HG03520 (cell line): ENCODE results near the gene FBXL19.

Experiments
- ATAC-seq: cut with Tn5 transposase; IDR thresholded peaks from one replicate; pipeline ENCODE4 v1.9.1; 2021; ENCODE audit warnings: mild to moderate bottlenecking, moderate library complexity; ENCODE audit not compliant: unreplicated experiment

Gene FBXL19

DNA sequence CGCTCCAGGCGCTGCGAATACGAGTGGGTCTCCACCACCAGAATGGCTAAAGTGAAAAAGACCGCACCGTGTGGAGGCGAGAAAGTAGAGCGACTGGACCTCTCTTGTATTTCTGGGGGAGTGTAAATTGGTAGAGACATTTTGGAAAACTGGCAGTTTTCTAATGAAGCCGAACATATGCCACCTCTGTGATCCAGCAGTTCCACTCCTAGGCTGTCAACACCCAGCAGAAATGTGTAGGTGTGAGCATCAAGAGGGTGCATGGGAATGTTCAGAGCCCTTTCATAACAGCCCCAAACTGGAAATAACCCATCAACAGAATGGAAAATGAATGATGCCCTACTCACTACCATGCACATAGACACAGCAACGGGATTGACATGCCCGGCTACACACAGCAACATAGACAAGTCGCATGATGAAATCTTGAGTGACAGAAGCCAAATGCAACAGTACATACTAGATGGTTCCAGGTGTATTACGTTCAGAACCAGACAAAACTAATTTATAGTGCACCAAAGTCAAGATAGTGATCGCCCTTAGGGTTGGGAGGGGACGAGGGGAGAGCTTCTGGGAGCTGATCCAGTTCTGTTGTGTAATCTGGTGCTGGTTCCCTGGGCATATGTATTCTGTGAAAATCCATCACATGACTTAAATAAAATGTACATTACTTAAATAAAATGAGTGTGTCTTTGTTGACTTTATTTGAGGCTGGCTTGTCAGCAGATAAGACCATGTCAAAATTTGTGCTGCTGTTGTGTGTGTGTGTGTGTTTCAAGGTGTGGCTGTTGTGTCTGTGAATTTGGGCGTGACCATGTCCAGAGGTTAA, 28.6 kb upstream of the FBXL19 start:
- ATAC-seq, result no peak

DNA sequence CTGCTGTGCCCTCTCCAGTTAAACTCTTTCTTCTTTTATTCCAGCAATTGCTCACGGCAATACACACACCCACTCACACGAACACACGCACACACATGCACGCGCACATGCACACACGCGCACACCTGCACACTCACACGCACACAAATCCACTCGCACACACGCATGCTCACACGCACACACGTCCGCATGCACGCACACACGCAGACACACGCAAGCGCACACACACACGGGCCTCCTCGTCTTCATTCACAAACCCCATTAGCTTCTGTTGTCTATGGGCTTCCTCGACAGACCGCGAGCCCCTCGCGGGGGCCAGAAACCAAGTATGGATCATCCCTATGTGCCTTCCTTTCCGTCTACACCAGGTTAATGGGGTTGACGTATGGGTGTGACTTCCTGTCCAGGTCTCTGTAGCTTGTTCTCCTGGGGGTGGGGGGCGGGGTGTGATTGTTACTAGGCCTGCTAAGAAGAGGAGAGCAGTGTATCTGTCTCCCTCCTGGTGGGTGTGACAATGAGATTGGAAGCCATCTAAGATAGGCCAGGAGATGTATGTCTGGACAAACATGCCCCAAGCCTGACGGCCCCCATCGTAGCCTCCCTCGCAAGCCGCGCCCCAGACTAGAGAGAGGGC, 27.6 kb upstream of the FBXL19 start:
- ATAC-seq, result no peak

DNA sequence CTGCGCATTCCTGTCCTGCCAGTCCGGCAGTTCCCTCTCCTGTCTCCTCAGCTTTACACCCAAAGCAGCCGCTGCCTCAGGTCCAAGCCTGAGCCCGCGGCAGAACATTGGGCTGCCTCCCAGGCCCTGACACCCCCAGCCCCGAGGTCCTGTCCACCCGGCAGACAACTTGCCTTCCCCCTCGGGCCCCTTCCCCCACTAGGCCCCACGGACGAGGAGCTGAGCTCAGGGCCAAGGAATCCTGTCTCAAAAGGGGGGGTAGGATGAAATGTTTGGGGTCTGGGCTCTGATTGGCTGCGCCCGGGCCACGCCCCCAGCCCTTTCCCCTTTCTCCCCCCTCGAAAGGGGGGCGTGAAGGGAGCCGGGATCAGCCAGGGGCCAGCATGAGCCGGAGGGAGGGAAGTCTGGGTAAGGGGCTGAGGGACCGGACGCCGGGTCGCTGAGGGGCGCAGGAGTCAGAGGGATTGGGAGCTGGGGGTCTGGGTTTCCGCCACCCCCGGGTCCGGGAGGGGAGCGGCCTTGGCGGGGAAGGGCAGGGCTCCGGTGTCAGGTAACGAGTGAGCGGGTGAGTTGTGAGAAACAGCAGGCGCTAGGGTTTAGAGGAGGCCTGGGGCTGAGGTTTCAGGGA, 27.0 kb upstream of the FBXL19 start, which contains the start of gene CTF1:
Gene CTF1 (plus strand): TSS at position 354 of the 628 bp plus-strand sequence. CDS start 30 bp downstream, at position 384.
- ATAC-seq, result no peak

DNA sequence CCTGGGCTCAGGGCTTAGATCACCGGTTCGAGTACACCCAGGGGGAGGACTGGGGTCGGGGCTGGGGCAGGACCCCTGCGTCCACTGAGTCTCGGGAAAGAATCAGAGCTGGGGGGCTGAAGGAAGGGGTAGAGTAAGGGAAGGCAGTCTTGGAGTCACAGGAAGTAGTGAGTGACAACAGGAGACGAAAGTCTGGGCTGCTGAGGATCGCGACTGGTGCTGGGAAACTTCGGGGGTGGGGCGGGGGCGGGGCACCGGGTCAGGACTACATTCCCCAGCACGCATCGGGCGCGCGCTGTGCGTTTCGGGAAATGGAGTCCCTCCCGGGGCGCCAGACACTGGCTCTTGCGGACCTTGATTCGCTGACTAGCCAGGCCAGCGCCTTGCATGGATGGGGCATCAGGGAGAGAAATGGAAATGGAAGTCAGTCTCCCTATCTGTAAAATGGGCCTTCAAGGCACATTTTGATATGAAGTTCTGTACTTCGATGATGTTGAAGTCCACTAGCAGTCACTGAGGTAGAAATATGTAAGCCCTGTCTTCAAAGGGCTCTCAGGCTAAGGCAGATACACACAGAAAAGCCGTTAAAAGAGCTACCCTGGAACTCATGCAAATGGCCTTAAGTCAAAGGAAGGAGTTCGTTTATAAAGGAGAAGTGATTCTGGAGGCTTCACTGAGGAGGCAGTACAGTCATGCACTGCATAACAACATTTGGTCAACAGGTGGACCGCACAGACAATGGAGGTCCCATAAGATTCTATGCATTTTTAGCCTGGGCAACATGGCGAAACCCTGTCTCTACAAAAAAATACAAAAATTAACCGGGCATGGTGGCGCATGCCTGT, 26.3 kb upstream of the FBXL19 start:
- no peak for ATAC-seq

DNA sequence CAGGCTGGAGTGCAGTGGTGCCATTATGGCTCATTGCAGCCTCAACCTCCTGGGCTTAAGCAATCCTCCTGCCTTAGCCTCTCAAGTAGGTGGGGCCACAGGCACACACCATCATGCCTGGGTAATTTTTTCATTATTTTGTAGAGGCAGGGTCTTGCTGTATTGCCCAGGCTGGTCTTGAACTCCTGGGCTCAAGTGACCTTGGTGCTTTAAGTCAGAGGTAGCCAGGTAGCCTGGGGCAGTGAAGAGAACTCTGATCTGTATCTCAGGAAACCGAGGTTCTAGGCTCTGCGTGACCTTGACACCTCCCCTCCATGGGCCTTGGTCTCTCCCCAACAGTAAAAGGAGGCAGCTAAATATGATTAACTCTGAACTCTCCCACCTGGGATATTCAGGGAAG, 23.6 kb upstream of the FBXL19 start:
- ATAC-seq, result no peak

DNA sequence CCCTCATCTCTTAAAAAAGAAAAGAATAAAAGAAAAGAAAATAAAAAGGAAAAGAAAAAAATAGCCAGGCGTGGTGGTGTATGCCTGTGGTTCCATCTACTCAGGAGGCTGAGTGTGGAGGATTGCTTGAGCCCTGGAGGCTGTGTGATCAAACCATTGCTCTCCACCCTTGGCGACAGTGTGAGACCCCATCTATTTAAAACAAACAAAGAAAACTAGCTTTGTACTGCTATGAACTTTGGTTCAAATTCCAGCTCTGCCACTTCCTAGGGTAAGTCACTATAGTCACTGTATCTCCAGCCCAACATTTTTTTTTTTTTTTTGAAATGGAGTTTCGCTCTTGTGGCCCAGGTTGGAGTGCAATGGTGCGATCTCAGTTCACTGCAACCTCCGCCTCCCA, 22.8 kb upstream of the FBXL19 start:
- ATAC-seq, result no peak

DNA sequence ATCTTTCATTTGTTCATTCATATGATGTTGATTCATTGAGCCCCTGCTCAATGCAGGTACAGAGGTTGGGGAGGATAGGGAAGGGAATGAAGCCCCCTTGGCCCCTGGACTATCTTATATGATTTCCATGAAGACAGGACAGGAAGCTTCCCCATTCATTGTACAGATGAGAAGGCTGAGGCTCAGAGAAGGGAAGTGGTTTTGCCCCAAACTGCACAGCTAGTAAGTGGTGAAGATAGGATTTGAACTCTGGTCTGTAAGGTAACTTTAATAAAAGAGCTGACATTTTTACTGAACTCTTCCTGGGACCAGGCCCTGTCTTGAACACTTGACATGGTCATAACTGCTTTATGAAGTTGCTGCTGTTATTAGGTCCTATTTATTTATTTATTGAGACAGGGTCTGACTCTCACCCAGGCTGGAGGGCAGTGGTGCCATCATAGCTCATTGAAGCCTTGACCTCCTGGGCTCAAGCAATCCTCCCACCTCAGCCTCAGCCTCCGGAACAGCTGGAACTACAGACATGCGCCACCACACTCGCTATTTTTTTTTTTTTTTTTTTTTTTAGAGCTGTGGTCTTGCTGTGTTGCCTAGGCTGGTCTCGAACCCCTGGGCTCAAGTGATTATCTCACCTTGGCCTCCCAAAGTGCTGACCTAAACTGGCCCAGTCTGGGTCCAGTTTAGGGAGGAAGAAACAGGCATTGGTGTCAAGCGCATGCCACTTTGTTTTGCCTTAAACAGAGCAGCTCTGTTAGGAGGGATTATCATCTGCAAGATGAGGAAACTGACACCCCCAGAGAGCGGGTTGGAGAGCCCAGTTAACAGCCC, 22.0 kb upstream of the FBXL19 start:
- no peak for ATAC-seq

DNA sequence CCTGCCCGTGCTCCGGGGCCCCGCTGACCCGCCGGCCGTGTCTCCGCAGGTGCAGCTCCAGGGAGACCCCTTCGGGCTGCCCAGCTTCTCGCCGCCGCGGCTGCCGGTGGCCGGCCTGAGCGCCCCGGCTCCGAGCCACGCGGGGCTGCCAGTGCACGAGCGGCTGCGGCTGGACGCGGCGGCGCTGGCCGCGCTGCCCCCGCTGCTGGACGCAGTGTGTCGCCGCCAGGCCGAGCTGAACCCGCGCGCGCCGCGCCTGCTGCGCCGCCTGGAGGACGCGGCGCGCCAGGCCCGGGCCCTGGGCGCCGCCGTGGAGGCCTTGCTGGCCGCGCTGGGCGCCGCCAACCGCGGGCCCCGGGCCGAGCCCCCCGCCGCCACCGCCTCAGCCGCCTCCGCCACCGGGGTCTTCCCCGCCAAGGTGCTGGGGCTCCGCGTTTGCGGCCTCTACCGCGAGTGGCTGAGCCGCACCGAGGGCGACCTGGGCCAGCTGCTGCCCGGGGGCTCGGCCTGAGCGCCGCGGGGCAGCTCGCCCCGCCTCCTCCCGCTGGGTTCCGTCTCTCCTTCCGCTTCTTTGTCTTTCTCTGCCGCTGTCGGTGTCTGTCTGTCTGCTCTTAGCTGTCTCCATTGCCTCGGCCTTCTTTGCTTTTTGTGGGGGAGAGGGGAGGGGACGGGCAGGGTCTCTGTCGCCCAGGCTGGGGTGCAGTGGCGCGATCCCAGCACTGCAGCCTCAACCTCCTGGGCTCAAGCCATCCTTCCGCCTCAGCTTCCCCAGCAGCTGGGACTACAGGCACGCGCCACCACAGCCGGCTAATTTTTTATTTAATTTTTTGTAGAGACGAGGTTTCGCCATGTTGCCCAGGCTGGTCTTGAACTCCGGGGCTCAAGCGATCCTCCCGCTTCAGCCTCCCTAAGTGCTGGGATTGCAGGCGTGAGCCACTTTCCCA, 21.1 kb upstream of the FBXL19 start:
- peak; percentile 50 for ATAC-seq

DNA sequence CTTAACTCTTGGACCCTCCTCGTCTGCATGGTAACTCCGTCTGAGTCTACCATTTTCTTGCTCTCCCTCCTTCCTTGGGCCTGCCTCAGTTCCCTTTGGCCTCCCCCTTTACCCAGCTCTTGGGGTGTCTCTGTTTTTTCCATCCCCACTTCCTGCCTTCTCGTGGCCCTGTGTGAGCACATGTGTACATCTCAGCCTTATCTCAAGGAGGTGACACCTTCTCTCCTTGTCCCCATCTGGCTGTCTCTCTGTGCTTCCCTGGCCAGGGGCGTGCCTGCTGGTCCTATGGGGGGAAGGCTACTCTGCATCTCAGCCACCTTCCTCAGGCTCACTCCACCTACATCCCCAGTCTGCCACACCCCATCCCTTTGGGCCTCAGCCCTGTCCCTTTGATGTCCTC, 20.4 kb upstream of the FBXL19 start:
- no peak for ATAC-seq

DNA sequence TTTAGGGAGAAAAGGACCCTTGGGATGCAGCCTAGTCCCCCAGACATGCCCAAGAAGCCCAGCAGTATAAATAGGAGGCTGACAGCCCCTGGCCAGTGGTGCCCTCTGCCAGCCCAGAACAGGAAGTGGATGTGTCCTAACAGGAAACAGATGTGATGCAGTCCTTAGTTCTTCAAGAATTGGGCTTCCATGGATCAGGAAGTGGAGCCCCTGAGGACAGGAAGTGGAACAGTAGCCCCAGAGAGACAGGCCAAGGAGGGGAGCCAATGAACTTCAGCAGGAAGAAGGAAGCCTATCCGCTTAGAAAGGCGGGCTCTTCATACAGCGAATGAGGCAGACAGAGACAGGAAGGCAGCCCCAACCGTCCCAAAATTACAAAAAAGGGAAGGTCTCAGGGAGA, 19.8 kb upstream of the FBXL19 start:
- ATAC-seq, result no peak

DNA sequence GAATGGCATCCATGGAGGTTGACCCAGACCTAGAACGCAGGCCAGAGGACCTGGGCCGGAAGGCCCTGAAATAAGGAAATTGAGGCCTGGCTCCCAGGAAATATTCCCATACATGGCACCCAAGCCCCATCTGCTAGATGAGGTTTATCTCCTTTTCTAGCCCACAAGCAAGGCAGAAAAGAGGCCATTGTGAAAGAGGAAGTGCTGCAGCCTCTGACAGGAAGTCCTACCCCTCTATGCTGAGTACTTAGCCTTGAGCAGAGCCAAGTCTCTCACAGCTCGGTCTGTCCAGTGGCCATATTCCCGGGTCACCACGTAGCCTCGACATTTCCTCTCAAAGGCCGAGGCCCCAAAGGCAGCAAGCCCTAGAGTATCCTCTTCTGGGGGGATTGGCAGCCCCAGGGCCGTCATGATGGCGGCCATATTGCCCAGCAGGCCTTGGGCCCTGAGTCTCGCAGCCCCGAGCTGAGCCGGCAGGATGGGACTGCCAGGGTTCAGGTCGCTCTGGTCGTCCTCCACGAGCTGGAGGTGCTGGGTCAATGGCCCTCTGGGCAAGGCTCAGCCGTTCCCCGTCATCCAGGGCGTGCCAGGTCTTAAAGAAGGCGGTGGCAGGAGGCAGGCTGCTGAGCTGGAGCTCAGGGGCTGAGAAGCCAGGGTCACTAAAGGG, 19.1 kb upstream of the FBXL19 start:
- no peak for ATAC-seq

DNA sequence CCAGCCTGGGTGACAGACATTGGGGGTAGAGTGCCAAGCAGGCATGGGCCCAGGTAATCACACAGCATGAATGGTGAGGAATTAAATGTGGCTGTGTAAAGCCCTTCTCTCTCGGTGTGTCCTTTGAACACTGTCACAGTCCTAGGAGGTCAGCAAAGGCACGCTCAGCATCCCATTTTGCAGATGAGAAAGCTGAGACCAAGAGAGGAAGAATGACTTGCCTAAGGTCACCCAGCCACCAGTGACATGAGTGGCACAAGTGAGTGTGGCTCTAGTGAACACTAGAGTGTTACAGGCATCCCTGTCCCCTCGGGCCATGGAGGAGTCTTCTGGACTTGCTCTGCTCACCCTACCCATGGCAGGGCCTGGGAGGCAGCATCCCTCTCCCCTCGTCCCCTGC, 16.3 kb upstream of the FBXL19 start:
- no peak for ATAC-seq

DNA sequence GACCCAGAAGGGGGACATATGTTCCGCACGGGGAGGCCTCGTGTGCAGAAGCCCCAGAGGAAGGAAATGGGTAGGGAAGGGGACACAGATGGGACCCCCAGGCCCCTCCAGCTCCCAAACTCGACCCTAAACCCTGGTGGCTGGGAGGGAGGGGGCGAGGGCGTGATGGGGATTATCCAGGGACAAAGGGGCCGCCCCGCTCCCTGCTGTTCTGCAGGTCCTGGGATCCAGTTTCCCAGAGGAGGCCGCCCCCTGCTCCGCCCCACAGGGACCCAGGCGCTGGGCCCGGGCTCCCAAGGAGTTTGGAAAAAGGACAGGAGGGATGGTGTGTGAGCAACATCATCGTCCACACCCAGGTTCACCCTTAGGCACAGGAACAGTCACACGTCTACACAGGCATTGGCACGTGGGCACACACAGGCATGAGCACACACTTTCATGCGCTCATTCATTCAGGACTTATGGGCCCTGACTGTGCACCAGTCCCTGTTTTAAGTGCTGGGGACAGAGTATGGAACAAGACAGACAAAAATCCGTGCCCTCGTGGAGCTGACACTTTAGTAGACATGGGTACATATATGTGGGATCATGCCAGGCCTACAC, 12.8 kb upstream of the FBXL19 start:
- ATAC-seq, result no peak

DNA sequence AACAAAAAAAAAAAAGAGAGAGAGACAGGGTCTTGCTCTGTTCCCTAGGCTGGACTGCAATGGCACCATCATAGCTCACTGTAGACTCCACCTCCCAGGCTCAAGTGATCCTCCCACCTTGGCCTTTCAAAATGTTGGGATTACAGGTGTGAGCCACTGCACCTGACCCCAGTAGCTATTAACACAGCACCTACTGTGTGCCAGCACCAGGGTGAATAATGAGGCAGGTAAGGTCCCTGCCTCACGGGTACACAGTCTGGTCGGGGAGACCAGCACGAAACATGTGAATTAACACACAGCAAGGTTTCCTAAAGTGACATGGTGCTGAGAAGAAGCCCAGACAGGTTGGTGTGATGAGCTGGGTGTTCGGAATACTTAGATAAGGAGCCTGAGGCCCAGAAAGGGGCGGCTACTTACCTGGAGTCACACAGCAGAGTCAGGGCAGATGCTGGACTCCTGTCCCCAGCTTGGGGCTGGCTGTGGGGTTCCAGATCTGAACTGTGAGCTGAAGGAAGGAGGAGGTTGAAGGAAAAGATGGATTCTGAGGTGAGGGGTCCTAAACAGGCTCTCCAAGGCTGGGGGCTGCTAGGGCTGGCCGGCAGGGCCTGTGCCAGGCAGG, 10.5 kb upstream of the FBXL19 start:
- ATAC-seq, result no peak

DNA sequence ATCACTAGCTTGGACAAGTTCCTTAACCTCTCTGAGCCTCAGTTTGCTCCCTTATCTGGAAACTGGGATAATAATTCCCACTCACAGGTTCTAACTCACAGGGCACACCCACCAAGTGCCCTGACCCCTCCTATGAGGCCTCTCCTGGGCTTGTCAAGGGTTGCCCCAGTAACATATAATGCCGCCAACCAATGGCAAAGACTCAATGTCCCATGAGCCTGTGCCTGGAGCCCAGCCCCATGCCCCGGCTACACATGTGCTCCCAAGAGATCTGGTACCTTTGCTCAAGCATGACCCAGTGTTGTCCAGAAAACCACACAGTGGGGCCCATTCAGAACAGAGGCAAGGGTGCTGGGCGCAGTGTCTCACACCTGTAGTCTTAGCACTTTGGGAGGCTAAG, 8.5 kb upstream of the FBXL19 start:
- ATAC-seq, result no peak

DNA sequence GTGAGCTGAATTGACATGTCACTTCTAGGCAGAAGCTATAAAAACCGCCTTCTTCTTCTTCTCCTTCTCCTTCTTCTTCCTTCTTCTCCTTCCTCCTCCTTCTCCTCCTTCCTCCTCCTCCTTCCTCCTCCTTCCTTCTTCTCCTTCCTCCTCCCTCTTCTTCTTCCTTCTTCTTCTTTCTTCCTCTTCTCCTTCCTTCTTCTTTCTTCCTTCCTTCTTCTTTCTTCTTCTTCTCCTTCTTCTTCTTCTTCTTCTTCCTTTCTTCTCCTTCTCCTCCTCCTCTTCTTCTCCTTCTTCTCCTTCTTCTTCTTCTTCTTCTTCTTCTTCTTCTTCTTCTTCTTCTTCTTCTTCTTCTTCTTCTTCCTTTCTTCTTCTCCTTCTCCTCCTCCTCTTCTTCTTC, 4.8 kb upstream of the FBXL19 start:
- no peak for ATAC-seq

DNA sequence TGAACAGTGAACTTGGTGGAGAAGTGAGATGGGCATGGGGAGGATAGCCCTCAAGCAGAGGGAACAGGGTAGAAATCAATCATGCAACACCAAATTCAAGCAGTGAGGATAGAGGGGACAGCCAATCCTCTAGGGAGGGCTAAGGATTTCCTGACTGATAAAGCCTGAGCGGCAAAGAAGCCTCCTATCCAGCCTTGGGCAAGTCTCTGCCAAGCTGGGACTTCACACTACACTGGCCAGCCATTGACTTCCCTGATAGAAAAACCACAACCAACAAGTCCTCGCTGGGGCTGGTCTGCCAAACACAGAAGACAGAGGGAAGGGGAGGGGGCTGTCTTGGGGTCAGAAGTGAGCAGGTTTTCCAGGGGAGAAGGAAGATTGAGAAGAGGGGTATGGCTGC, 2.5 kb upstream of the FBXL19 start:
- no peak for ATAC-seq

DNA sequence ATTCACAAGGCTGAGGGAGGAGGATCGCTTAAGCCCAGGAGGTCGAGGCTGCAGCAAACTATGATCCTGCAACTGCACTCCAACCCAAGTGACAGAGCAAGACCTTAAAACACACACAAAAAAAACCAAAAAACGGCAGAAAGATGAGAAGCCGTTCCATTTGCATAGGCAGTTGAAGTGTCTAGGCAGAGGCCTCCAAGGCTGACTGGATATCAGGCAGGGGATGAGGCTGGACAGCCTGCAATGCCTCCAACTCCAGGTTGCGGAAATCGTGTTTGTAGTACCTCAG, 2.0 kb upstream of the FBXL19 start:
- no peak for ATAC-seq
